Stomach (tissue), 4 donors: ENCODE data around the gene TECR.

ENCODE experiments used
- CTCF ChIP-seq, 7 experiments: fragments of 450-650 bp in 4 of 7; fragments of 200-600 bp in 3 of 7; sonication (generic) in 3 of 7; IDR thresholded peaks; one replicate each; pipeline ENCODE4 v1.5.1; 2016 to 2019; ENCODE audit warnings: antibody characterized with exemption in 7 of 7, control low read depth in 2 of 7, mild to moderate bottlenecking in 1 of 7
- EP300 ChIP-seq: sonication (generic); formaldehyde crosslinking; IDR thresholded peaks from one replicate; pipeline ENCODE4 v1.6.1; 2017; ENCODE audit warnings: antibody characterized with exemption
- POLR2A ChIP-seq, 4 donors: fragments of 450-650 bp; IDR thresholded peaks; one replicate each; pipeline ENCODE4 v1.6.1; 2016; ENCODE audit warnings: antibody characterized with exemption in 4 of 4, control low read depth in 2 of 4, mild to moderate bottlenecking in 1 of 4, moderate library complexity in 1 of 4

- TF ChIP-seq CTCF (IDR thresholded peaks at IDR 0.05) (no peak), POLR2A (IDR thresholded peaks at IDR 0.05) (no peak), EP300 (no peak)
Observed at GRCh38 chr19:14563590-14563926, 34.2 kb downstream of the TECR start.
